Neural cell (in vitro differentiated cells): ENCODE data around the gene RNF213. TPM values are rescaled to one million over a fixed set of nuclear protein-coding genes. Genes with fewer than 3 reads are reported as not detected.

Experiments used
- H2AFZ ChIP-seq: fragments of 200-600, 300-800 bp; sonication (generic), shearing (Covaris generic); 2 replicates; pipeline ENCODE4 v1.6.0; 2014; ENCODE audit warnings: low read depth, mild to moderate bottlenecking, antibody characterized with exemption, low read length, moderate library complexity
- H3F3A ChIP-seq: fragments of 200-600 bp; shearing (Covaris generic); 2 replicates; pipeline ENCODE4 v1.6.1; 2016; ENCODE audit warnings: mild to moderate bottlenecking, moderate library complexity, mixed read lengths, antibody characterized with exemption, low read length; ENCODE audit not compliant: insufficient read depth, poor library complexity, severe bottlenecking
- H3K27ac ChIP-seq: fragments of 200-600, 300-800 bp; sonication (generic), shearing (Covaris generic); 2 replicates; pipeline ENCODE4 v1.5.1; 2014; ENCODE audit warnings: mild to moderate bottlenecking, low read length, moderate library complexity
- H3K27me3 ChIP-seq: fragments of 300-800, 200-600 bp; sonication (generic), shearing (Covaris generic); 2 replicates; pipeline ENCODE4 v1.6.0; 2014; ENCODE audit warnings: mild to moderate bottlenecking, low read depth, low read length, moderate library complexity; ENCODE audit not compliant: insufficient read depth
- H3K36me3 ChIP-seq: fragments of 300-800, 200-600 bp; sonication (generic), shearing (Covaris generic); 2 replicates; pipeline ENCODE4 v1.5.1; 2014; ENCODE audit warnings: mild to moderate bottlenecking, antibody characterized with exemption, low read length, moderate library complexity; ENCODE audit not compliant: insufficient read depth
- H3K4me2 ChIP-seq: fragments of 300-800, 200-600 bp; sonication (generic), shearing (Covaris generic); 2 replicates; pipeline ENCODE4 v1.6.0; 2014; ENCODE audit warnings: mild to moderate bottlenecking, low read length
- H3K4me3 ChIP-seq: fragments of 300-800, 200-600 bp; sonication (generic), shearing (Covaris generic); 2 replicates; pipeline ENCODE4 v1.5.1; 2014; ENCODE audit warnings: mild to moderate bottlenecking, low read length, moderate library complexity
- H3K79me2 ChIP-seq: fragments of 200-600 bp; shearing (Covaris generic); replicated peaks from 2 replicates; pipeline ENCODE4 v1.6.0; 2014; ENCODE audit warnings: mild to moderate bottlenecking, low read length, moderate library complexity; ENCODE audit not compliant: insufficient read depth
- H3K9ac ChIP-seq: fragments of 300-800, 200-600 bp; sonication (generic), shearing (Covaris generic); 2 replicates; pipeline ENCODE4 v1.6.1; 2016; ENCODE audit warnings: mild to moderate bottlenecking, low read length, mixed read lengths
- H3K9me2 ChIP-seq: fragments of 200-600 bp; shearing (Covaris generic); 2 replicates; pipeline ENCODE4 v1.6.1; 2016; ENCODE audit warnings: mild to moderate bottlenecking, low read length, mixed read lengths; ENCODE audit not compliant: insufficient read depth
- H3K9me3 ChIP-seq: fragments of 200-600, 300-800 bp; sonication (generic), shearing (Covaris generic); 2 replicates; pipeline ENCODE4 v1.6.1; 2016; ENCODE audit warnings: mild to moderate bottlenecking, mixed run types, low read length, moderate library complexity, mixed read lengths
- H4K20me1 ChIP-seq: fragments of 200-600 bp; shearing (Covaris generic); 2 replicates; pipeline ENCODE4 v1.6.1; 2016; ENCODE audit warnings: mild to moderate bottlenecking, mixed run types; ENCODE audit not compliant: insufficient read depth
- EP300 ChIP-seq: fragments of 450-650 bp; conservative IDR thresholded peaks from 2 replicates; pipeline ENCODE4 v1.6.1; 2014; ENCODE audit warnings: antibody characterized with exemption, mild to moderate bottlenecking, moderate library complexity; ENCODE audit not compliant: poor library complexity, severe bottlenecking
- EZH2 ChIP-seq: fragments of 200-600, 300-800 bp; shearing (Covaris generic), sonication (generic); IDR thresholded peaks from 2 replicates; pipeline ENCODE4 v1.6.1; 2014; ENCODE audit warnings: antibody characterized with exemption, low read length, borderline replicate concordance, mild to moderate bottlenecking; ENCODE audit not compliant: insufficient read depth, poor library complexity, severe bottlenecking
- MXI1 ChIP-seq: fragments of 450-650 bp; conservative IDR thresholded peaks from 2 replicates; pipeline ENCODE4 v1.6.1; 2014; ENCODE audit warnings: antibody characterized with exemption, mild to moderate bottlenecking; ENCODE audit not compliant: poor library complexity, severe bottlenecking
- POLR2AphosphoS5 ChIP-seq: IDR thresholded peaks from 2 replicates; pipeline ENCODE4 v1.6.1; 2012
- RAD21 ChIP-seq: fragments of 450-650 bp; conservative IDR thresholded peaks from 2 replicates; pipeline ENCODE4 v1.6.1; 2014; ENCODE audit warnings: antibody characterized with exemption, mild to moderate bottlenecking, moderate library complexity
- SMC3 ChIP-seq: fragments of 450-650 bp; conservative IDR thresholded peaks from 2 replicates; pipeline ENCODE4 v1.6.1; 2014; ENCODE audit warnings: antibody characterized with exemption, mild to moderate bottlenecking, moderate library complexity; ENCODE audit not compliant: poor library complexity
- TAF1 ChIP-seq: IDR thresholded peaks from 2 replicates; pipeline ENCODE4 v1.6.1; 2012; ENCODE audit warnings: low read depth
- polyA plus RNA-seq: library from polyadenylated mRNA; depleted of rRNA; stranded (reverse); fragments of >200 nt; gene quantifications from 2 replicates; pipeline ENCODE4 v1.2.3, GENCODE V29; 2014
- TF ChIP-seq, protein P1 (sequence below): fragments of 450-650 bp; IDR thresholded peaks from 2 replicates; pipeline ENCODE4 v1.5.1; 2014; ENCODE audit warnings: antibody characterized with exemption, mild to moderate bottlenecking, moderate library complexity; ENCODE audit not compliant: poor library complexity, severe bottlenecking
- TF ChIP-seq, protein P2 (sequence below): IDR thresholded peaks from 2 replicates; pipeline ENCODE4 v1.6.1; 2012; ENCODE audit warnings: borderline replicate concordance

Gene RNF213
- polyA plus RNA-seq, 1 donor from 2014 or later = 1.5 TPM

DNA sequence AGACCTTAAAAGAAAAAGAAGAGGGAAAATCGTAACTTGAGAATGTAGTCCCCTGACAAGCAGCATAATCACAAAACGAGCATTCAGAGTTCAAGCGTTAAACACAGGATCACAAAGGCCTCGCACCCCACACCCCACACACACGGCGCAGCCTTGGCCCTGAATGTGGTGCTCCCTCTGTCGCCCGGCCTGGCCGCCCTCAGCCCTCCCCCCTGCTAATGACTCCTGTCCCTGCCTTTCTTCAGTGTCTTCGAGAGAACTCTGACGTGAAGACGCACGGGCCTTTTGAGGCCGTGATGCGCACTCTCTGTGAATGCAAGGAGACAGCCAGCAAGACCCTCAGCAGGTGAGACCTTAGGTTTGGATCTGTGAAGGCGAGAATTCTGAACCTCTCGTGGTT lies 106.9 kb downstream of the RNF213 start:
- Histone ChIP-seq H2AFZ (no peak overlapping the region), H3K9ac (no peak overlapping the region), H3F3A (no peaks in the 10 kb centered on the region), H3K79me2 (no peaks in the 10 kb centered on the region), H3K4me2 (no peak overlapping the region), H3K9me3 (no peaks in the 10 kb centered on the region), H3K27me3 (no peaks in the 10 kb centered on the region), H3K36me3 (no peaks in the 10 kb centered on the region), H3K27ac (no peak overlapping the region), H3K9me2 (no peaks in the 10 kb centered on the region), H3K4me3 (no peak overlapping the region), H4K20me1 (no peaks in the 10 kb centered on the region)
- TF ChIP-seq POLR2AphosphoS5 (no peak), EP300 (no peak), MXI1 (no peak), EZH2 (no peak), SMC3 (no peak), TAF1 (no peak), RAD21 (no peak)
- TF ChIP-seq, protein P1, sequence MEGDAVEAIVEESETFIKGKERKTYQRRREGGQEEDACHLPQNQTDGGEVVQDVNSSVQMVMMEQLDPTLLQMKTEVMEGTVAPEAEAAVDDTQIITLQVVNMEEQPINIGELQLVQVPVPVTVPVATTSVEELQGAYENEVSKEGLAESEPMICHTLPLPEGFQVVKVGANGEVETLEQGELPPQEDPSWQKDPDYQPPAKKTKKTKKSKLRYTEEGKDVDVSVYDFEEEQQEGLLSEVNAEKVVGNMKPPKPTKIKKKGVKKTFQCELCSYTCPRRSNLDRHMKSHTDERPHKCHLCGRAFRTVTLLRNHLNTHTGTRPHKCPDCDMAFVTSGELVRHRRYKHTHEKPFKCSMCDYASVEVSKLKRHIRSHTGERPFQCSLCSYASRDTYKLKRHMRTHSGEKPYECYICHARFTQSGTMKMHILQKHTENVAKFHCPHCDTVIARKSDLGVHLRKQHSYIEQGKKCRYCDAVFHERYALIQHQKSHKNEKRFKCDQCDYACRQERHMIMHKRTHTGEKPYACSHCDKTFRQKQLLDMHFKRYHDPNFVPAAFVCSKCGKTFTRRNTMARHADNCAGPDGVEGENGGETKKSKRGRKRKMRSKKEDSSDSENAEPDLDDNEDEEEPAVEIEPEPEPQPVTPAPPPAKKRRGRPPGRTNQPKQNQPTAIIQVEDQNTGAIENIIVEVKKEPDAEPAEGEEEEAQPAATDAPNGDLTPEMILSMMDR = no peak
- TF ChIP-seq, protein P2, sequence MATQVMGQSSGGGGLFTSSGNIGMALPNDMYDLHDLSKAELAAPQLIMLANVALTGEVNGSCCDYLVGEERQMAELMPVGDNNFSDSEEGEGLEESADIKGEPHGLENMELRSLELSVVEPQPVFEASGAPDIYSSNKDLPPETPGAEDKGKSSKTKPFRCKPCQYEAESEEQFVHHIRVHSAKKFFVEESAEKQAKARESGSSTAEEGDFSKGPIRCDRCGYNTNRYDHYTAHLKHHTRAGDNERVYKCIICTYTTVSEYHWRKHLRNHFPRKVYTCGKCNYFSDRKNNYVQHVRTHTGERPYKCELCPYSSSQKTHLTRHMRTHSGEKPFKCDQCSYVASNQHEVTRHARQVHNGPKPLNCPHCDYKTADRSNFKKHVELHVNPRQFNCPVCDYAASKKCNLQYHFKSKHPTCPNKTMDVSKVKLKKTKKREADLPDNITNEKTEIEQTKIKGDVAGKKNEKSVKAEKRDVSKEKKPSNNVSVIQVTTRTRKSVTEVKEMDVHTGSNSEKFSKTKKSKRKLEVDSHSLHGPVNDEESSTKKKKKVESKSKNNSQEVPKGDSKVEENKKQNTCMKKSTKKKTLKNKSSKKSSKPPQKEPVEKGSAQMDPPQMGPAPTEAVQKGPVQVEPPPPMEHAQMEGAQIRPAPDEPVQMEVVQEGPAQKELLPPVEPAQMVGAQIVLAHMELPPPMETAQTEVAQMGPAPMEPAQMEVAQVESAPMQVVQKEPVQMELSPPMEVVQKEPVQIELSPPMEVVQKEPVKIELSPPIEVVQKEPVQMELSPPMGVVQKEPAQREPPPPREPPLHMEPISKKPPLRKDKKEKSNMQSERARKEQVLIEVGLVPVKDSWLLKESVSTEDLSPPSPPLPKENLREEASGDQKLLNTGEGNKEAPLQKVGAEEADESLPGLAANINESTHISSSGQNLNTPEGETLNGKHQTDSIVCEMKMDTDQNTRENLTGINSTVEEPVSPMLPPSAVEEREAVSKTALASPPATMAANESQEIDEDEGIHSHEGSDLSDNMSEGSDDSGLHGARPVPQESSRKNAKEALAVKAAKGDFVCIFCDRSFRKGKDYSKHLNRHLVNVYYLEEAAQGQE = no peak

DNA sequence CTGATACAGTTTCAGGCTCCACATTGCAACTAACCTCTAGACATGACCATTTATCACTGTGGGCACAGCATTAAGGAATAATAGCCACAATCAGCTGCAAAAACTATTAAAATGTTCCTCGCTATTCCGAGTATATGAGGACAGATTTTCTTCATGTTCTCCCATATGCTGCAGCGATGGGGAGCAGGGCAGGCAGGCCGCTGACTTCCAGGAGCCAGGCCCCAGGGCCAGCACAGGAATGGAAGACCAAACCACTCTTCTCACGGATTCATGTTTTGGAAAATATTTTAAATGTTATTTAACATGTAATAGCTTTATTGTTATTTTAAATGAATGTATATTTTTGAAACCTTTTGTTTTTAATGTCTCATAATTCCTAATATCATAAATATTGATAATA lies 110.5 kb downstream of the RNF213 start:
- TF ChIP-seq EP300 (no peak), EZH2 (no peak), MXI1 (no peak), RAD21 (no peak), SMC3 (no peak), POLR2AphosphoS5 (no peak), TAF1 (no peak)
- TF ChIP-seq, protein P2 = no peak
- TF ChIP-seq, protein P1 = no peak
- no peaks in the 10 kb centered on the region for H3F3A ChIP-seq
- no peaks in the 10 kb centered on the region for H3K9me2 ChIP-seq
- H3K27ac ChIP-seq = no peak overlapping the region
- H3K9ac ChIP-seq = no peak overlapping the region
- H3K36me3 ChIP-seq = no peaks in the 10 kb centered on the region
- H3K4me2 ChIP-seq = no peak overlapping the region
- H2AFZ ChIP-seq = no peak overlapping the region
- no peaks in the 10 kb centered on the region for H4K20me1 ChIP-seq
- H3K79me2 ChIP-seq = no peaks in the 10 kb centered on the region
- no peaks in the 10 kb centered on the region for H3K9me3 ChIP-seq
- no peak overlapping the region for H3K4me3 ChIP-seq
- H3K27me3 ChIP-seq = no peaks in the 10 kb centered on the region
